Stimulated activated CD4-positive, alpha-beta T cell treated with anti-CD3 and anti-CD28 coated beads, TNF-alpha, amount 100 ng/mL, for 24 hours (primary cell): ENCODE measurements around the gene EXOG.
"Not testable (repeated sequence)": the region's sequence is repeated elsewhere in the genome, so short reads cannot be mapped to it uniquely, and the experiment has no call there.

Source experiments
- DNase-seq, 3 experiments: peaks; one replicate each; pipeline ENCODE4 v3.0.0-alpha.2; 2020; ENCODE audit warnings: low read depth in 3 of 3

The EXOG gene

DNA sequence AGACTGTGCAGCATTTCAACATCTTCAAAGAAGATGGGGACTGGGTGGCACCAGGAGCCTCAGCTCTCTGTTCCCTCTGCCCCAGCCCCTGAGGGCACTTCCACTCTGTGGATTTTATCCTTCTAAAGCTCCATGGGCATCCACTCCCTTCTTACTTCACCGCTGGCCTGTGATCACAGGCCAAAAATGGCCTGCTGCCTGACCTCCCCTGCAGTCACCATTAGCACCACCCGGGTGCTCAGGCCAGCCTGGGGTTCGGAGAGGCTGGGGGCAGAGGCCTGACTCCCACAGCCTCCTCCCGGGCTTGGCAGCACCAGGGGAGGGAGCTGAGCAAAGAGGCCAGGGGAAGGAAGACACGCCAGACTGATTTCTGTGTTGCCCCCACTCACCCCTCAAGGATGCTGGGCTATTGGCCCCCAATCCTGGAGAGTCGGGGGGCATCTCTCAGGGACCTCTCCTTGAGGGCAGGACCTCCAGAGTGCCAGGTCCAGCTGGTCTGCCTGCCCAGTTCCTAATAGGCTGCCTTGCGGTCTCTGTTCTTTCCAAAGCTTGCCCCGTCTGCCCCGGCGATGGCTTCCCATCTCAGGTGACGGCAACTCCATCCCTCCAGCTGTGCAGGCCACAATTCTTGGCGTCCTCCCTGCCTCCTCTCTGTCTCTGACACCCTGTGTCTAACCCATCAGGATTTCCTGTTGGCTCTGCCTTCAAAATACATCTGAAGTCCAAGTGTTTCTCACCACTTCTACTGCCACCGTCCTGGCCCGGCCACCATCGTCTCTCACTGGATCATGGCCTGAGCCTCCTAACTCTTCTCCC, 67.1 kb downstream of the EXOG start:
- no peak for DNase-seq

DNA sequence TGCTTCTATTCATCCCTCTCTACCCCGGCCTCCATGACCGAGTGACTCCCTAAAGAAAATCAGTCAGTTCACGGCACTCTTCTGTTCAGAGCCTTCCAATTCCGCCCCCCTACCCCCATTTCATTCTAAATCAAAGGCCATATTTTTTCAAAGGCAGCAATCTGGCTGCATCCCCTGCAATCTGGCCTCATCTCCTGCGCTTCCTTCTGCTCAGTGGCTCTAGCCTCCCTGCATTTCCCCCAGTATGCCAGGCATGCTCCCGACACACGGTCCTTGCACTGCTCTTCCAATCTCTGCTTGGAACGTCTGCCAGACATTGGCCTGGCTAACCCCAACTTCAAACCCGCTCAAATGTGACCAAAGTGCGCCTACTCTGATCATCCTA, 67.7 kb downstream of the EXOG start:
- DNase-seq = no peak

DNA sequence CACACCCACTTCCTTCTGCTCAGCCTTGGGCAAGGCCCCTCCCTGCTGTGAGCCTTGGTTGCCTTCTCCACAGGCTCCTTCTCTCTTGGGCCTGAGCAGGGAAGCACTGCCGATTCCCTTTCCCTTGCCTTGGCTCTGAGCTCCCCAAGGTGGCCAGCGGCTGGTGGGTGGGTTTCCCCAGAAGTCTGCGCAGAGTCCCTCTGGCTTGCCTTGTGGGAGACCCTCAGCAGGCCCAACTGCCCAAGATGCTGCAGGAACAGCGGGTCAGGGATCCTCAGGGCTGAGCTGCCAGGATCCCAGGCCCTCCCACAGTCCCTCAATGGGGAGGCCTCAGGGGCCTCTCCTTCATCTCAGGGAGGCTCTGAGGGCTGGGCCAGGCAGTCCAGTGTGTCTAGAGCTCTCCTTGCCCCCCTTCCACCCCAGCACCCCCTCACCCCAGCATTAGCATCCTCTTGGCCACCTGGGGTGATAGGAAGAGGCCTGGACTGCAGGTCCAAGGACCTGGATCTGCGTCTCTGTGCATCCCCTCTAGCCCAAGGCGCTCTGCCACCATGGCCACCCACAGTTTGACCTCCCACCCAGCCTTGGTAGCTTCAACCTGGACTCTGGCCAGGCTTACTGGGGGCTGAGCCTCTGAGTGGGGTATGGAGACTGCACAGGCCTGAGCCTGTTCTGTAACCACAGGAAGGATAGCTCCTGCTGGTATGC, 68.6 kb downstream of the EXOG start:
- no peak for DNase-seq

DNA sequence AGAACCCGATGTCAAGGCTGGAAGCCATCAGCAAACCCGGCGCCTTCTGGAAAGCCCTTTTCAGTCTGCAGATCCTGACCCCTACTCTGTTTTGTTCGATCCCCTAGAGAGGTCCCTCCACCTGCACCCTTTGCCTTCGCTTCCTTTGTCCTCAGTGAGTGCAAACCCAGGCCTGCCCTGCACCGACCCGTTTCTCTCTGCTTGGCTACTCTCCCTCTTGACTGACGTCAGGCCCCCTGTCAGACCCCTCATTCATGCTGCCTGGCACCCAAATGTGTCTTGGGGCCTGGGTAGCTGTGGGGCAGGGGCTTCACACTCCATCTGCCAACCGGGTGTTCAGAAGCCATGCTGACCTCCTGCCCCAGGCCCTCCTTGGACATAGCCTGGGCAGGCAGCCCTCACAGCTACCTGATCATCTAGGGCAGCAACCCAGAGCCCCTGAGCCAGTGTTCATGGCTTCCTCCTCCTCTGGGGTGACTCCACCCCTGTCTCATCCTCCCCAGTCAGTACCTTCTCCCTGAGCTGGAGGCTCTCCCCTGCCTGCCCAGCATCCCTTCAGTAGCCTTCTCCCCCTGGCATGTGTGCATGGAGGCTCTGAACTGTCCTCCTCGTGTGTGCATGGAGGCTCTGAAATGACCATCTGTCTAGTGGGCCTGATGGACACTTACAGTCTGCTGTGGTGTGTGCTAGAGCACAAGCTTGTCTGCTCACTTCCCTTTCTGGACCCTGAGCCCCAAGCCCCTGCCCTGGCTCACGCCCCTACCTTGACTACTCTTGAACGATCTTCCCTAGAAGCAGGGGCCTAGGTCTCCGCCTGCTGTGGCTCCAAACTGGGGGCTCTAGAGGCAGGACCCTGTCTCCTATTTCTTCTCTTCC, 69.4 kb downstream of the EXOG start:
- DNase-seq = no peak

DNA sequence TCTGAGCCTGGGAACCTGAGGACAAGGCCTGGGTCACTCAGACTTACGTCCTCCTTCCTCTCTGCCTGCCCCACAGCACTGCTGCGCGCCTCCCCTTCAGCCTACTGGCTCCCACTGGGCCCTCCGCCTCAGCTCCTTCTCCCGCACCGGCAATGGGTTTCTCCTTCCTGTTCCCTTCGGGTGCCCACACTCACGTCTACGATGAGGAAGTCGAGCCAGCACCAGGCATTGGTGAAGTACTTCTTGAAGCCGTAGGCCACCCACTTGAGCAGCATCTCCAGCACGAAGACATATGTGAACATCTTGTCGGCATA, 70.0 kb downstream of the EXOG start:
- no peak for DNase-seq

DNA sequence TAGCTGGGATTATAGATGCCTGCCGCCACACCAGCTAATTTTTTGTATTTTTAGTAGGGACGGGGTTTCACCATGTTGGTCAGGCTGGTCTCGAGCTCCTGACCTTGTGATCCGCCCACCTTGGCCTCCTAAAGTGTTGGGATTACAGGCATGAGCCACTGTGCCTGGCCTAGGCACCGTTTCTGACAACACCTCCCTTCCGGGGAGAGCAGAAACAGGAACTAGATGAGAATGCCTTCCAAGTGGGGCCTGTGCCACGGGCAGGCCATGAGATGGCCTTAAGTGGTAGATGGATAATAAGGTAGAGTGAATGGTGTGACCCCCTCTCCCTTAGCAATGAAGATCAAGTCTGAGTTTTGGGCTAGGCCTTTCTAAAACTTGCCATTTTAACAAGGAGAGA, 70.7 kb downstream of the EXOG start:
- not testable (repeated sequence) for DNase-seq

DNA sequence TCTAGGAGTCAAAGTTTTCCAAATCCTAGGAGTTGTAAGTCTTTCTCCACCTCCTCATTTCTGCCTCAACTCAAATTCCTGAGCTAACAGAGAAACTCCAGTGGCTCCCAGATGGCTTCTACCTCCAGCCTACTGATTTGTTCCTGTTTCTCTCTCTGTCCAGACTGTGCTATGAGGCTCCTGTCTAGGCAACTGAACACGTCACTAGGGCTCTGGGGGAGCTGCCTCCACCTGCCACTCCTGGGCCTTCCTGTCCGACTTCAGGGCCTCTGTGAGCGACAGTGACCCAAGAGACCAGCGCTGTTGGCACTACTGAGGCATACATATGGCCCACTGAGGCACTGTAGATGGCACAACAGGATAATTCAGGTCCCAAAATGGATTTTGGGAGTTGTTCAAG, 71.4 kb downstream of the EXOG start:
- DNase-seq = no peak

DNA sequence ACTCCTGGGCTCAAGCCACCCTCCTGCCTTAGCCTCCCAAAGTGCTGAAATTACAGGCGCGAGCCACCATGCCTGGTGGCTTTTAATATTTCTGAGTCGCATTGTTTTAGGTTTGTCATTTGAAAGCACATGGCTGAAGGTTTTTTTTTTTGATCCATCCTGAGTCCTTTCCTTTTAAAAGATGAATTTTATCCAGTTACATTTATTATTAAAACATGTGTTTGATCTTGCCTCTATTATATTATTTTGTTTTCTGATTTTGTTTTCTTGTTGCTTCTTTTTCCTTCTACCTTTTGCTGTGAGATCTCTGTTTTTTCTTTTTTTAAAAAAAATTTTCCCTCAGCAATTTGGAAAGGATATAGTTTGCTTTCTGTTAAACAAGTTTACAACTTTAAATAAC, 77.0 kb downstream of the EXOG start:
- DNase-seq = no peak

DNA sequence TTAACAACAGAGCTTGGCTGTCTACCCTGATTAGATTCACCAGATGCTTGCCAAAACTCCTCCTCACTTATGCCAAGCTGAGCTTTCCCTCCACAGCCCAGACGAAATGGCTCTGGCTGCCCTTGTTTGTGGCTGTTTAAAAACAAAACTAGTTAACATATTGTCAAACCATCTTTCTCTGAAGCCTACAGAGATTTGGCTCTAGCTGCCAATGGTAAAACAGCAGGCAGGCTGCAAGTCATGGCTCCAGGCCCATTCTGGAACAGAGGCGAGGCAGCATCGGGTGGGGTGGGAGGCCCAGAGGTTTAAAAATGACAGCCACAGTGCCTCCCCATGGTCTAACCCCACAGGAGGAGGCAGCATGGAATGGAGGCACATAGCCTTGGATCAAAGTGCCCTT, 77.4 kb downstream of the EXOG start:
- DNase-seq = no peak

DNA sequence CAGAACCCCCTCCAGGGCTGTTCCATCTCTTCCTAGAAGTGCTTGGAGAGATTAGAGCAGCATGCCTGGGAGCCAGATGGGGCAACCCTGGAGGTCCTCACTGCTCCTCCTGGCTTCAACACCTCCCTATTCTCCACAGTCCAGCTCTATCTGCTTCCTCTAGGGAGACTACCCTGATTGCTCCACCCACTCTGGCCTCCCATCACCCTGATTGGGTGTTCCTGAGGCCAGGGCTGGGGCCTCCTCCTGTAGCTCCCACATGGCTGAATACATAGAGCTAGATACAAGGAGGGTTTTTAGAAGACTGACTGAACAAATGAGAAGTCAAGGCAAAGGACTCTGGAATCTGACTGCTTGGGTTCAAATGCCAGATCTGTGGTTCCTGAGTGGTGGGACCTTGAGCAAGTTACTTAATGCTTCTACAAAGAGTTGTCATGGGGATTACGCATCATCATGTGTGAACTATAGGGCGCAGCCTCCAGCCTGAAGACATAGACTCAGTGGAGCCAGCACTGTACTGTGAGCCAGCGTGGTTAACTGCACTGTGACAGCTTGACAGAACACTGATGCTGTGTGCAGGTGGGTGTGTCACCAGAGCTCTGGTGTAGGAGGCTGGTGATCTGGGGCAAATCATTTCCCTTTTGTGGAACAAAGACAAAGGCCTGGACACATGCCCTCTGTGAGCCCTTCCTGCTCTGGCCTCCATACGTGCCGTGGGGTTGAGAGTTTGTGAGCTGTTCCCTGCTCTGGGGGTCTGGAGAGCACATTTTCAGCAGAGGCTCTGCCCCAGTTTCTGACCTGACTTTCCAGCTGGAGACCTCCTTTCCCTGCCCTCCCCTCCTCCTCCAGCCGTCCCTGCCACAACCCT, 78.5 kb downstream of the EXOG start:
- no peak for DNase-seq

DNA sequence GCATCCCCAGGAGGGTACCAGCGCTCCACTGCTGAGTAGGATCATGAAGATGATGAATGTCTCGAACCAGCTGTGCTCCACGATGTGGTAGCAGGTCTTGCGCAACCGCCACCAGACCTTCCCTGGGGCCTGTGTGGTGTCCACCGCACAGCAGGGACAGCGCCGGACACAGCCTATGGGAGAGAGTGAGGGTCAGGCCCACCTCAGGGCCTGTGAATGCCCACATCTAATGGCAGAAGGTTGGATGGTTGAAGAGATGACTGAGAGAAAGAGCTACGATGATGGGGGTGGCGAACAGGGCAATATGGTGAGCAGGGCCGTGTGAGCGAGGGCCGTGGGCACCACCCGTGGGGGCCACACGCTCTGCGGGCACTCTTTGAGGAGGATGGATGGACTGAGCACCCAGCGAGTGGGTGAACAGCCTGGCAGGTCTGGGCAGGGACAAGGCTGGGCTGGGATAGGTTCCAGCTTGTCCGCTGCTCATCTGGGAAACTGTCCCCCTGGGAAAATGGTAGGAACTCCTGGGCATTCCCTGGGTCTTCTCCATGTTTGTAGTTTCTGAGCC, 79.2 kb downstream of the EXOG start:
- DNase-seq = no peak
